Kidney glomerular epithelial cell (primary cell): ENCODE results near the gene SIGLEC7.
"Not testable (repeated sequence)": the region's sequence is repeated elsewhere in the genome, so short reads cannot be mapped to it uniquely, and the experiment has no call there.

Source experiments
- DNase-seq: peaks from one replicate; lab custom pipeline; 2025; lab: John Stamatoyannopoulos, UW

The SIGLEC7 gene

GRCh38 chr19:51139299-51140014, 2.6 kb upstream of the SIGLEC7 start:
- DNase-seq = no peak

DNA sequence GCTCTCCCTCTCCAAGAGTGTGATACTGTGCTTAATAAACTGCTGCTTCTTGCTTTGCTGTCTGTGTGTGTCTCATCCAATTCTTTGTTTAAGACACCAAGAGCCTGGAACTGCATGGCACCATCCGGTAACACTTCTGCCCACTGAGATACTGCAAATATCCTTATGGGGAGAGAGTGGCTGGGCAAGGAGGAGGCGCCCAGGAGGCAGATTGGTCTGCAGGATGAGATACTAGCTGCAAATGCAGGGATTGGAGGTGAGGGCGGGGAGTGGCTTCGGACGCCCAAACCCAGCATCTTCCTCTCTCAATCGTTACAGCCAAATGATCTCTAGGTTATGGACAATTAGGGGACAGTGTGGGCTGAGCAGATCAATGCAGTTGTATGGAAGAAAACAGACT, 1.7 kb upstream of the SIGLEC7 start:
- DNase-seq = no peak

DNA sequence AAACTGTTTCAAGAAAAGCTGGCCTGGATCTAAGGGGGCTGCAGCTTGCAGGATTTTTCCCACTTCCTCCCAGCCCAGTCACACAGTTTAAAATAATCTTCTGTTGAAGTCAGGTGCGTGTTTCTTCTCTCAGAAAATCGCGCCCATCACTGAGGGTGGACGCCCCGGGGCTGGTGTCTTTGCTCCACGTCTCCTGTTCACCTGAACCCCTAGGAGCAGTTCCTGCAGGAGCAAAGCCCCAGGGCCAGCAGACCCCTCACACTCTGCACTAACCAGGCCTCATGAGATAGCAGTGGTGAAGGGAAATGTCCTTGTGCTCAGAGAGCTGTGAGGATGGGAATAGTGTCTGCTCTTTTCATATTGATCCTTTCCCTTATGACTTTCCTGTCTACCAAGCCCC, 920 bp upstream of the SIGLEC7 start:
- no peak for DNase-seq

DNA sequence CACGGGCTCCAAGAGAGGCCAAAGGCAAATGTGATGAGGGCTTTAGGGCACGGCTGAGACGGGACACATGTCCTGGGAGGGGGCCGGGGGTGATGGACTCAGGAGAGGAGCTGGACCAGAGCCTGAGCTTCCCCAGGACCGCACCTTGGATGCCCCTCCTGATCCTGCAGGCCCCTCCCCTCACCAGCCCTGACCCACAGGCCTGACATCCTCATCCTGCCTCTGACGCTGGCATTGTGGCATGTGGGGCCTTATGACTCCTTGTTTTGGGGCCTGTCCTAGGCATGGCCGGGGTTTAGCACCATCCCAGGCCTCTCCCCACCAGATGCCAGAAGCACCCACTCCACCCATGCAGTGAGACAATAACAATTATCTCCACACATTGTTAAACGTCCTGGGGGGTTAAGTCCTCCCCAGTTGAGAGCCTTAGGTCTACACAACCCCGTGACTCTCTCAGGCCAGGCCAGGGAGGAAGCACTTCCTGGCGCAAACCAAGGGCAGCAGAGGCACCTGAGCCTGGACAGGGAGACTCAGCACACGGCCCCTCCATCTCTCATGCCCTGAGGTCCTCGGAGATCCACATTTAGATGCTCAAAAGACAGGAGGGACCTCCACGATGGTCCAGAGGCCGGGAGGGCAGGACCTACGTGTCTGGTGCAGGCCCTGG, 841 bp downstream of the SIGLEC7 start:
- DNase-seq = not testable (repeated sequence)

- DNase-seq = no peak
Measured at GRCh38 chr19:51143486-51143885, 1.4 kb downstream of the SIGLEC7 start.

GRCh38 chr19:51144482-51145045, 2.5 kb downstream of the SIGLEC7 start:
- DNase-seq = no peak

DNA sequence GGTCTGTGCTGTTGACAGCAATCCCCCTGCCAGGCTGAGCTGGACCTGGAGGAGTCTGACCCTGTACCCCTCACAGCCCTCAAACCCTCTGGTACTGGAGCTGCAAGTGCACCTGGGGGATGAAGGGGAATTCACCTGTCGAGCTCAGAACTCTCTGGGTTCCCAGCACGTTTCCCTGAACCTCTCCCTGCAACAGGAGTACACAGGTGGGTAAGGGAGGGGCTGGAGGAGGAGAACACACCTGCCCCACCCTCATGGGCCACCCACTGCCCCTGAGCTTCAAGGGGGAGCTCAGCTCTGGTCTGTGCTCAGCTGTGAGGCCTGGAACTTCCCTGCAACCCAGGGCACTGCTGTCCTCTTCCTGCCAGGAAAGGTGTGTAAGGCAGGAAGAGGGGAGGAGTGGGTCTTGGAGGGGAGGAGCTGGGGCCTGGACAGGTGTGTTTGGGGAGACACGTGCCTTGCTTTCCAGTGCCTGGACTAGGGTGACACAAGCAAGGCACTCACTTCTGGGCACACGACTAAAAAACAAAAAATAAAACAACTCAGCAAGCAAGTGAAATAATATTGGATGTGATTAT, 3.9 kb downstream of the SIGLEC7 start:
- DNase-seq = no peak

DNA sequence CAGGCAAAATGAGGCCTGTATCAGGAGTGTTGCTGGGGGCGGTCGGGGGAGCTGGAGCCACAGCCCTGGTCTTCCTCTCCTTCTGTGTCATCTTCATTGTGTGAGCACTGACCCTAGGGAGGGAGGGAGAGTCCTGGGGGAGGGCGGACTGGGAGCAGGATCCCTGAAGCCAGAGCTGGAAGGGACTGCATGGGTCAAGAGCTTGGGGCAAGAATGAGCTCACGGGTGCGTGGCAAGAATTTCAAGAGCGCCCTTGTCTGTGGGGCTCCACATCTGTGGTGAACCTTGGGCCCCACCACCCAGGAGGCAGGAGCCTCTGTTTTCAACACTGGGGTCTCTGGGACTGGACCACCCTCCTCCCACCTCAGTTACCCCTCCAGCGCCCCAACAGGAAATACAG, 4.7 kb downstream of the SIGLEC7 start:
- no peak for DNase-seq

DNA sequence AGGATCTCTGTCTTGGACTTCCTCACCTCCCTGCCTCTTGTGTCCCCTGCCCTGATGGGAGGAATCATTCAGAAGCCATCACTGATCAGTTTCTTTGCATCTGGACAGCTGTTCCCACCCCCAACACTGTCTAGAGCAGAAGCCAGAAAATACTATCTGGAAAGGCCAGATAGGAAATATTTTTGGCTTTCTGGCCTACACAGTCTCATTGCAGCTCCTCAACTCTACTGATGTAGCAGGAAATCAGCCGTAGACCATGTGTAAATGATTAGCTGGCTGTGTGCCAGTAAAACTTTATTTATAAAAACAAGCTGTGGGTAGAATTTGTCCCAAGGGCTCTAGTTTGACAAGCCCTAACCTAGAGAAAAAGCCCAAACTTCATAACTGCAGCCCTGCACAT, 5.6 kb downstream of the SIGLEC7 start:
- no peak for DNase-seq

DNA sequence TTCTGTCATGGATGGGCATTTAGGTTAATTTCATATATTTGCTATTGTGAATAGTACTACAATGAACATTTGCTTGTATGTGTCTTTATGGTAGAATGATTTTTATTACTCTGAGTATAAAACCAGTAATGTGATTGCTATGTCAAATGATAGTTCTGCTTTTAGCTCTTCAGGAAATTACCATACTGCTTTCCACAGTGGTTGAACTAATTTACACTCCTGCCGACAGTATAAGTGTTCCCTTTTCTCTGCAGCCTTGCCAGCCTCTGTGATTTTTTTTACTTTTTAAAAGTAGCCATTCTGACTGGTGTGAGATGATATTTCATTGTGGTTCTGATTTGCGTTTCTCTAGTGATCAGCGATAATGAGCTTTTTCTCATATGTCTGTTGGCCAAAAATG, 6.5 kb downstream of the SIGLEC7 start:
- DNase-seq = no peak

DNA sequence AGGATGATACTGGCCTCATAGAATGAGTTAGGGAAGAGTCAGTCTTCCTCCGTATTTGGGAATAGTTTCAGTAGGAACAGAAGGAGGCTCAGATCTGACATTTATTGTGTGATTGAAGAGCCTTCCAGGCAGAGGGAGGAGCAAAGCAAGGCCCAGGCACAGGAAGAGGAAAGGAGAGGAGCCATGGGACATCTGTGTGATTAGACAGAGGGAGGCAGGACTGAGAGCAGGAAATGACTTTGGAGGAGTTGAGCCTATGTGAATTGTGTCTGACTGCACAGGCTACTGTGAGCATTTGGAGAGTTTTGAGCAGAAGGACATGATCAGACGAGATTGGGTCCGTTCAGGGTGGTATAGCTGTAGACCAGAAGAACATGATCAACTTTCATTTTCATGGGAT, 8.5 kb downstream of the SIGLEC7 start:
- DNase-seq = no peak

- DNase-seq = no peak
Measured at GRCh38 chr19:51156710-51157109, 14.6 kb downstream of the SIGLEC7 start.

DNA sequence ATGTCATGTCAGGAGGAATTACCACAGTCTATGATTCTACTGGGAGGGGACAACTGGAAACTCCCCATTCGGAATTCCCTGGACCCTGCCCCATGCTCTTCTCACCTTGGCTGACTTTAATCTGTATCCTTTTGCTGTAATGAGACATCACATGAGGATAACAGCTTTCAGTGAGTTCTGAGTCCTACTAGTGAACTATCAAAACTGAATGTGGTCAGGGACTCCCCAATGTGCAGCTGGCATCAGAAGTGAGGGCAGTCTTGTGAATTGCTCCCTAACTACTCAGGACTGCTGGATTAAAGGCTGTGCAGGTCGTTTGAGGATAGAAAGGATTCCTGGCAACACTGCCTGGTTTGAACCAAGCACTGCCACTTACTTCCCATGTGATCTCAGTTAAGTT, 15.2 kb downstream of the SIGLEC7 start:
- DNase-seq = no peak

DNA sequence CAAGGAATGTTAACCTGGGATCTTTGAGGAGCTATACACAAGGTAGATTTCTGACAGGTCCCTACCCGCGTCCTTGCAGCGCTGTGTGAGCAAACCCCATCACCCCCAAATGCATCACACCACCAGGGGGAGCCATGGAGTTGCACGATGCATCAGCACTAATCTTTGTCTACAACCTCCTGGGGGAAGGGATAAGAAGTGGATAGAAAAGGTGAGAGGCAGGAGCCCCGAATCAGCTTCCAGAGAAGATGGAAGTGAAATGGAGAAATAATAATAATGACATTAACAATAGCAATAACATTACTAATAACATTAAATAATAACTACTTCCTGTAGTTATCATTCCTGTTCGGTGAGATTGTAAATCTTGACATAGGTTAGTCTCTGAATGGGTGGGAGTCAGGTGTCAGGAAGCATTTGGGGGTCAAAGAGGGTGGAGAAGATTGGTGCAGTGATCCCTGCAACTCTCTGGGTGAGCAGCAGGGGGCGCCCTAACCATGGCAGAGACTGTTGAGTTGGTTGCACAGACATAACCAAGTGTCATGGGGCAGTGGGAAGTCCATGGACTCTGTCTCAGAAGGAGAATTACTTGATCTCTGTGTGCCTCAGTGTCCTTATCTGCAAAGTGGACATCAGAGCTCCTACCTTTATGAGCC, 16.5 kb downstream of the SIGLEC7 start:
- peak; percentile 11 for DNase-seq

GRCh38 chr19:51159656-51160055, 17.6 kb downstream of the SIGLEC7 start:
- no peak for DNase-seq

- no peak for DNase-seq
Measured at GRCh38 chr19:51161266-51161665, 19.2 kb downstream of the SIGLEC7 start.

DNA sequence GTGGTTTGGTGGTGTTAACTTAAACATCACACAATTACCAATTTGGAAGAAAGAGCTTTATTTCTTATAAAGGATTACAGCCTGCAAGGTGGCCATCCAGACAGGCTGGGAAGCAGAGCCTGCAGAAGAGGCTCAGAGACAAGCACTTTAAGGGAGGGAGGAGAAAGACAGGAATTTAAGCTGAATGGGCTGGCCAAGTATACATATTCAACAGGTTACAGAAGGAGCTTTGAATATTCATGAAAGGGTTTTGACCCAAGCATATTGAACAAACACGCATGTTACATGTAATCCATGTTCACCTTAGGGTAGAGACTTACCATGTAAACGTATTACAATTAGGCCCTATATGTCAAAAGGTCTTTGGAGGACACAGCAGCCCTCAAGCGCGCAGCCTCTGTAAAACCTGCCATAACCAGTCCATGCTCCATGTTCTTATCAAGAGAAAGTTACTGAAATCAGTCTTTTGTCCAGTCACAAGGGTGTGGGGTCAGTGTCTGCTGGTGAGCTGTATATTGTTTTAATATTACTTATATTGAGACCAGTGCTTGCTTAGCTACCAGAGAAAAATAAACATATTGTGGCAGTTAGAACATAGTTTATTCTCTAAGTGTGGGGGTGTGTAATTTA, 19.9 kb downstream of the SIGLEC7 start:
- no peak for DNase-seq

- no peak for DNase-seq
Measured at GRCh38 chr19:51163257-51163656, 21.2 kb downstream of the SIGLEC7 start.

GRCh38 chr19:51164215-51164614, 22.1 kb downstream of the SIGLEC7 start:
- DNase-seq = no peak

GRCh38 chr19:51166846-51167490, 24.9 kb downstream of the SIGLEC7 start:
- no peak for DNase-seq

GRCh38 chr19:51168564-51169282, 26.6 kb downstream of the SIGLEC7 start:
- peak; percentile 13 for DNase-seq
